IMR-90 (cell line): Measurements from ENCODE around the gene LCE1E. TPM values are rescaled to one million over a fixed set of nuclear protein-coding genes. Genes with fewer than 3 reads are reported as not detected.

Experiments used
- ATAC-seq: fragments of 200-7000 bp; cut with Tn5 transposase; 2 replicates; pipeline ENCODE4 v1.9.1; 2020; ENCODE audit warnings: low read depth, mild to moderate bottlenecking, moderate library complexity
- BruUV-seq: library from RNA; stranded (reverse); fragments of 400-500 nt; replicated peaks from 2 replicates; lab custom pipeline; 2021; lab: Mats Ljungman, UMichigan
- CTCF ChIA-PET: fragments of 300-600 bp; formaldehyde crosslinking; extraction: SDS; loops from one replicate; lab custom pipeline; 2021; ENCODE audit warnings: antibody characterized with exemption; lab: Yijun Ruan, JAX
- POLR2A ChIA-PET: fragments of 300-600 bp; sonication (Branson Sonifier 250); formaldehyde crosslinking; loops from one replicate; lab custom pipeline; 2022; ENCODE audit warnings: antibody characterized with exemption; ENCODE audit not compliant: unreplicated experiment; lab: Charles Lee
- DNase-seq: peaks from one replicate; pipeline ENCODE4 v3.0.0; 2013
- H2AFZ ChIP-seq: replicated peaks from 2 replicates; pipeline ENCODE3; 2013; ENCODE audit warnings: low read length, mild to moderate bottlenecking; ENCODE audit not compliant: poor library complexity
- H2AK5ac ChIP-seq: 2 replicates; pipeline ENCODE4 v1.6.1; 2013; ENCODE audit warnings: low read depth, low read length, inconsistent platforms
- H2AK9ac ChIP-seq: replicated peaks from 2 replicates; pipeline ENCODE3; 2013; ENCODE audit warnings: mild to moderate bottlenecking, low read depth, low read length, moderate library complexity; ENCODE audit not compliant: poor library complexity
- H2BK120ac ChIP-seq: 2 replicates; pipeline ENCODE4 v1.6.1; 2013; ENCODE audit warnings: low read depth, low read length, inconsistent platforms
- H2BK15ac ChIP-seq: 3 replicates; pipeline ENCODE4 v1.6.1; 2013; ENCODE audit warnings: low read depth, low read length, inconsistent platforms
- H2BK20ac ChIP-seq: 2 replicates; pipeline ENCODE4 v1.6.1; 2013; ENCODE audit warnings: low read depth, mild to moderate bottlenecking, inconsistent platforms, low read length, moderate library complexity
- H2BK5ac ChIP-seq: 2 replicates; pipeline ENCODE4 v1.6.1; 2013; ENCODE audit warnings: mild to moderate bottlenecking, low read depth, low read length, inconsistent platforms; ENCODE audit not compliant: poor library complexity, severe bottlenecking
- H3K14ac ChIP-seq: replicated peaks from 2 replicates; pipeline ENCODE4 v1.6.1; 2013; ENCODE audit warnings: low read depth, low read length, inconsistent platforms
- H3K18ac ChIP-seq: 2 replicates; pipeline ENCODE4 v1.6.1; 2013; ENCODE audit warnings: low read depth, low read length, control low read depth
- H3K23ac ChIP-seq: 2 replicates; pipeline ENCODE4 v1.6.1; 2013; ENCODE audit warnings: low read depth, low read length, inconsistent platforms
- H3K27ac ChIP-seq: 2 replicates; pipeline ENCODE4 v1.5.1; 2013; ENCODE audit warnings: mild to moderate bottlenecking, control low read depth, low read length; ENCODE audit not compliant: insufficient read depth
- H3K27me3 ChIP-seq: 2 replicates; pipeline ENCODE4 v1.6.1; 2013; ENCODE audit warnings: low read length; ENCODE audit not compliant: control insufficient read depth, insufficient read depth
- H3K36me3 ChIP-seq: 2 replicates; pipeline ENCODE4 v1.6.1; 2013; ENCODE audit warnings: low read length, mixed read lengths; ENCODE audit not compliant: control insufficient read depth, insufficient read depth
- H3K4ac ChIP-seq: 2 replicates; pipeline ENCODE4 v1.6.1; 2013; ENCODE audit warnings: low read depth, low read length, inconsistent platforms
- H3K4me1 ChIP-seq: 2 replicates; pipeline ENCODE4 v1.6.1; 2013; ENCODE audit warnings: low read length, mixed read lengths; ENCODE audit not compliant: control insufficient read depth, insufficient read depth
- H3K4me2 ChIP-seq: 2 replicates; pipeline ENCODE4 v1.6.1; 2013; ENCODE audit warnings: low read depth, mild to moderate bottlenecking, control low read depth, low read length, moderate library complexity
- H3K4me3 ChIP-seq: 2 replicates; pipeline ENCODE4 v1.5.1; 2013; ENCODE audit warnings: low read depth, mild to moderate bottlenecking, control low read depth, low read length, moderate library complexity; ENCODE audit not compliant: insufficient read depth
- H3K56ac ChIP-seq: 2 replicates; pipeline ENCODE4 v1.6.1; 2013; ENCODE audit warnings: low read length, inconsistent platforms; ENCODE audit not compliant: insufficient read depth; ENCODE audit errors: extremely low read depth
- H3K79me1 ChIP-seq, 2 experiments: 2 replicates each; pipeline ENCODE4 v1.6.1; 2013; ENCODE audit warnings: low read length in 2 of 2, inconsistent platforms in 1 of 2, low read depth in 1 of 2
- H3K9ac ChIP-seq: 2 replicates; pipeline ENCODE4 v1.6.1; 2013; ENCODE audit warnings: low read depth, low read length, control low read depth
- H3K9me1 ChIP-seq: 2 replicates; pipeline ENCODE4 v1.6.1; 2013; ENCODE audit warnings: low read length, inconsistent platforms; ENCODE audit not compliant: insufficient read depth
- H3K9me3 ChIP-seq: 2 replicates; pipeline ENCODE4 v1.6.1; 2013; ENCODE audit warnings: low read length; ENCODE audit not compliant: control insufficient read depth, insufficient read depth
- H4K20me1 ChIP-seq: 2 replicates; pipeline ENCODE4 v1.6.1; 2013; ENCODE audit warnings: low read length, inconsistent platforms; ENCODE audit not compliant: insufficient read depth
- H4K5ac ChIP-seq: 2 replicates; pipeline ENCODE4 v1.6.1; 2013; ENCODE audit warnings: mild to moderate bottlenecking, low read depth, low read length, control low read depth
- H4K8ac ChIP-seq, 2 experiments: 2 replicates each; pipeline ENCODE4 v1.6.1; 2013; ENCODE audit warnings: low read depth in 2 of 2, low read length in 2 of 2, control low read depth in 1 of 2, inconsistent platforms in 1 of 2
- H4K91ac ChIP-seq: 2 replicates; pipeline ENCODE4 v1.6.1; 2013; ENCODE audit warnings: low read depth, low read length, inconsistent platforms; ENCODE audit not compliant: insufficient read depth
- MAZ ChIP-seq: IDR thresholded peaks from 2 replicates; pipeline ENCODE4 v1.6.1; 2012; ENCODE audit warnings: low read depth, mild to moderate bottlenecking, low read length, improper control_type of control experiment, moderate library complexity, borderline replicate concordance
- RCOR1 ChIP-seq: IDR thresholded peaks from 2 replicates; pipeline ENCODE4 v1.6.1; 2012; ENCODE audit warnings: mild to moderate bottlenecking, low read length, improper control_type of control experiment; ENCODE audit not compliant: insufficient replicate concordance
- RFX5 ChIP-seq: IDR thresholded peaks from 2 replicates; pipeline ENCODE4 v1.8.0; 2012; ENCODE audit warnings: low read depth, mild to moderate bottlenecking, low read length, moderate library complexity
- WGBS, 2 experiments: methylation state at CpG; one replicate each; pipeline versions ENCODE4 v1.1.5 to v1.1.7; 2013; ENCODE audit warnings: missing lambda C conversion rate in 2 of 2; ENCODE audit not compliant: insufficient read length in 1 of 2; ENCODE audit errors: extremely low coverage in 2 of 2; 5-methylcytosine and 5-hydroxymethylcytosine counted together
- dilution Hi-C: fragments of 300-500 bp; cut with HindIII; formaldehyde crosslinking; loops from one replicate; pipeline ENCODE4 v1.14.3; 2018; ENCODE audit warnings: low sequenced_read_pairs; ENCODE audit not compliant: unreplicated experiment
- in situ Hi-C: fragments of 300-500 bp; cut with MboI; formaldehyde crosslinking; loops from 3 replicates; pipeline ENCODE4 v1.14.3; 2019; ENCODE audit warnings: low sequenced_read_pairs, inconsistent platforms, mixed read lengths
- intact Hi-C: fragments of 100-400 bp; cut with micrococcal nuclease; formaldehyde crosslinking; loops from 2 replicates; pipeline ENCODE4 v1.10.0; 2022
- polyA plus RNA-seq, 3 experiments: library from polyadenylated mRNA; depleted of rRNA; stranded (reverse); fragments of >200 nt; gene quantifications; 2 replicates each; pipeline ENCODE4 v1.2.3, GENCODE V29; 2012; ENCODE audit warnings: low replicate concordance in 1 of 3
- total RNA-seq: library from RNA; depleted of rRNA; stranded (reverse); fragments of >200 nt; gene quantifications from 2 replicates; pipeline ENCODE4 v1.2.3, GENCODE V29; 2012

LCE1E gene
- total and polyA plus RNA-seq, 2 of the 4 experiments (the other 2 are of a cell fraction): not detected

DNA sequence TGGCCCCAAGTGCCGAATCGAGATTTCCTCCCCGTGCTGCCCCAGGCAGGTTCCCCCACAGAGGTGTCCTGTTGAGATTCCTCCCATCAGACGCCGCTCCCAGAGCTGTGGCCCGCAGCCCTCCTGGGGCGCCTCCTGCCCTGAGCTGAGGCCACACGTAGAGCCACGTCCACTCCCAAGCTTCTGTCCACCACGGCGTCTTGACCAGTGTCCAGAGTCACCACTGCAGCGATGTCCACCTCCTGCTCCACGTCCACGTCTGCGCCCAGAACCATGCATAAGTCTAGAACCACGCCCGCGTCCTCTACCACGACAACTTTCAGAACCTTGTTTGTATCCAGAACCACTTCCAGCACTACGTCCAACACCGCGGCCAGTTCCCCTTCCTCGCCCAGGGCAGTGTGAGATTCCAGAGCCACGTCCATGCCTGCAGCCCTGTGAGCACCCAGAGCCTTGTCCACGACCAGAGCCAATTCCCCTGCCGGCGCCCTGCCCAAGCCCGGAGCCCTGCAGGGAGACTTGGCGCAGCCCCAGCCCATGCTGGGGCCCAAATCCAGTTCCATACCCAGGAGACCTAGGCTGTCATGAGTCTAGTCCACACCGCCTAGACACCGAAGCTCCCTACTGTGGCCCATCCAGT, 25.4 kb upstream of the LCE1E start:
- Histone ChIP-seq H3K56ac (no peak overlapping the region), H3K18ac (no peak overlapping the region), H2AK5ac (no peak overlapping the region), H3K9me3 (no peaks in the 10 kb centered on the region; the same call in 1 of the 2 replicates), H3K79me1 (no peaks in the 10 kb centered on the region), H2AK9ac (no peak overlapping the region), H2BK15ac (no peak overlapping the region), H2BK20ac (no peak overlapping the region), H3K4me1 (no peaks in the 10 kb centered on the region), H2BK5ac (no peak overlapping the region), H3K27ac (no peak overlapping the region), H3K36me3 (no peaks in the 10 kb centered on the region), H4K8ac (no peak overlapping the region), H3K14ac (no peak overlapping the region), H3K23ac (no peak overlapping the region), H3K4me2 (no peak overlapping the region), H2BK120ac (no peak overlapping the region), H4K91ac (no peak overlapping the region), H4K20me1 (no peaks in the 10 kb centered on the region), H3K9me1 (no peaks in the 10 kb centered on the region), H3K4ac (no peak overlapping the region), H3K27me3 (no peaks in the 10 kb centered on the region), H3K9ac (no peak overlapping the region), H2AFZ (no peak overlapping the region), H4K5ac (no peak overlapping the region), H3K4me3 (no peak overlapping the region)
- in situ Hi-C loops: no loop called here
- ATAC-seq: no peak
- intact Hi-C loops: no loop called here
- no peak for TF ChIP-seq RCOR1
- no peak for TF ChIP-seq MAZ
- TF ChIP-seq RFX5: no peak
- BruUV-seq: no TSS peak
- DNase-seq: no peak
- ChIA-PET POLR2A (no interaction called here), CTCF (no interaction called here)
- dilution Hi-C loops: no loop called here
- WGBS, 2 experiments: 72% methylated on average over 16 of the region's 31 CpGs; no CpG with 5 or more reads in 1 of the 2 experiments
